ENCODE data around the gene DYRK3. TPM values are rescaled to one million over a fixed set of nuclear protein-coding genes. Genes with fewer than 3 reads are reported as not detected.

Gene DYRK3
- total RNA-seq, 1 donor from 2014 or later: 21.9 TPM

DNA sequence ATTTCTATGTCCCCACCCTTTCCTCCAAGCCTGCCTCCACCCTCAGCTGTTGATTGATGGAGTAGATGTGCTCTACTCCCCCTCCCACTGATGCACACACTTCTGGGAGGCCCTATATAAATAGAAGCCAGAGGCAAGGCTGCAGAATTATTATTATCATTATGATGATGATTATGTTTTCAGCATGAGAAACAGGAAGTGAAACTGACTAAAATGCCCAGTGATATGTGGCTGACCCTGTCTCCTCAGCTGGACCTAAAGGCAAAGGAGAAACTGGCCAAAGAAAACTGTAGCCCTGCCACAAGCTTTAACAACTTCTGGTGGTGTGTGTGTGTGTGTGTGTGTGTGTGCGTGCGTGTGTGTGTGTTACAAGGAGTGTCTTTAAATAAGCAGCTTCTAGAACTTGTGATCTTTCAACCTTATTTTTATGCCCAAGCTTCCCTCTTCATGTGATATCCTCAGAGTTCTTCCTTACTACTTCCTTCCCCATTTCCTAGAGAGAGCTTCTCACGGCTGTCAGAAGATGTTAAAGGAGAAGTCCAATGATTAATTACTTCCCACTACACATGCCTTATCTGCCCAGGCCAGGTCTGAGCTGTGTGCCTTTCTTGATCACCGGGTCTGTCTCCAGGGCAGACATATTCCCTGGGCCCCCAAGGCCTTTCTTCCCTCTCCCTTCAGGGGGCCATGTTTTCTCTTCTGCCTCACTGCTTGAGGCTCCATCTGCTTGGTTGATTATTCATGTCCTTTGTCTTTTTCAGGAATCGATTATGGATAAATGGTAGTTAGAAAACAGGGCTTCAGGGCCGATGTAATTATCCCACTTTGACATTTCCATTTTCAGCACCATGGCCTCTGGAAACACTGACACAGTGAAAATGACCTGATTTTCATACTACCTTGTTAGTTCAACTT lies 37.8 kb downstream of the DYRK3 start:
- peak; percentile 35 for ATAC-seq

DNA sequence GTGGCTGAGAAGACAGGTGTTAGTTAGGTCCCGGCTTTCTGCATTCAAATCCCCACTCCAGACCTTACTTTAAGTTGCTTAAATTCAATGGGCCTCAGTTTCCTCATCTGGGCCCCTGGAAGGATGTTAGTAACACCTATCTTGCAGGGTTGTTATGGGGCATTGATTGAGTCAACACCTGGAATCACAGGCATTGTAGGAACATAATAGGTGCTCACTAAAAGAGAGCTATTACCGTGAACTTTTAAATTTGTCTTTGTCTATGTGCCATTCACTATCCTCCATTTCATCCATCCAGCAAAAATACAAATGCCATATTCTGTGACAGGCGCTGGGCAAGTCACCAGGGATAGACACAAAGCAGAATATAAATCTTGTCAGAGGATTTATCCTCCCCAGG lies 38.9 kb downstream of the DYRK3 start:
- intact Hi-C loops (cut with DNase I): no loop called here
- DNase-seq (ENCODE audit: missing footprints) (no peak), ATAC-seq (no peak)

More for the DNA sequence above, 37.8 kb downstream of the DYRK3 start:
- intact Hi-C loops (cut with DNase I): no loop called here
- DNase-seq (ENCODE audit: missing footprints): no peak

DNA sequence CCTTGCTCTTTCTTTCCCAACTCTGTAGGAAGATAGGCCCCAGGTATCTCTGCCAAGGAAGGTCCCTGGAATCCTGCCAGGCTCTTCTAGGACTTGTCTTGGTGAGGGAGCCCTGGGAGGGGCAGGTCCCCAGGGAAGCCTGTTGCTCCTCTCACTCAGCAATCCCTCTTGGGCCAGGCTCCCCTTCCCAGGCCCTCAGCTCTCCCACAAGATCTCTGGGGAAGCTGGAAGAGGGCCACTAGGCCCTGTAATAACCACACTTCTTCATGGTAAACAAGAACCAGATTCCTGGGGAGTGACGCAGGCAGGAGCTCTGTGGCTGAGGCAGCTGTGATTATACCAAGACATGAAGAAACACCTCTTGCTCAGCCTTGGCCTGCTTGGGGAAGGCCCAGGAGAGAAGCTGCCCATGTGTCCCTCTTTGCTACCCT lies 39.4 kb downstream of the DYRK3 start:
- peak; percentile 26 for ATAC-seq
- intact Hi-C loops (cut with DNase I): no loop called here
- no peak for DNase-seq (ENCODE audit: missing footprints)

DNA sequence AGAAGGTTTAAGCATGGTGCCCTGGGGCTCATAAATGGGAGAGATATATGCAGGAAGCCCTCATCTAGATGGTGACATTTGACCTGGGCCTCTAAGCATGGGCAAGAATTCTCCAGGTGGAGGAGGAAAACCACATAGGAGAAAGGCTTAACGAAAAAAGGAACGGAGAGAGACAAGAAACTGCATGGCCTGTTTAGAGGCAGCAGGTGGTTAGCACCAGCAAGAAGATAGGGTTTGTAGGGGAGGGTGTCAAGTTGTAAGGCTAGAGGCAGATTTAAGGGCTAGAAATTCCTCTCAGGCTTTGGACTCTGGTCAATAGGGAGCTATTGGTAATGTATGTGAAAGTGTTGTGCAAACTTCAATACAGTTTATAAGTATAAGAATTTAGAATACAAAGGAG lies 41.2 kb downstream of the DYRK3 start:
- DNase-seq (ENCODE audit: missing footprints) (no peak), ATAC-seq (no peak)
- intact Hi-C loops (cut with DNase I): no loop called here

DNA sequence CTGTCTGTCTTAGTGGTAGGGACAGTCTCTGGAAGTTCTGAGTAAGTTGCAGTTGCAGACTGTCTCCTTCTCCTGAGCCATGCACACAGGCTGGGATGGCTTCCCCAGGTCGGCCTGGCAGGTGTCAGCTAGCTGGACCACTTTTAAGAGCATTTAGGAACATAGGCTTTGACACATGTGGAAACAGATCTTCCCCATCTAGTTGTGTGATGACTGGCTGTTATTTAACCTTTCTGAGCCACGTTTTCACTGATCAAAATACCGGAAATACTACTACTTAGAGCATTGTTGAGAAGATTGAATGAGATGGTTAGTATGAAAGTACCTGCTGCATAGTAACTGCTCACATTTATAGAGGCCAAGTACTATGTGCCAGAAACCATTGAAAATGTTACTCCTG lies 43.2 kb downstream of the DYRK3 start:
- DNase-seq (ENCODE audit: missing footprints) (no peak), ATAC-seq (no peak)
- intact Hi-C loops (cut with DNase I): no loop called here

DNA sequence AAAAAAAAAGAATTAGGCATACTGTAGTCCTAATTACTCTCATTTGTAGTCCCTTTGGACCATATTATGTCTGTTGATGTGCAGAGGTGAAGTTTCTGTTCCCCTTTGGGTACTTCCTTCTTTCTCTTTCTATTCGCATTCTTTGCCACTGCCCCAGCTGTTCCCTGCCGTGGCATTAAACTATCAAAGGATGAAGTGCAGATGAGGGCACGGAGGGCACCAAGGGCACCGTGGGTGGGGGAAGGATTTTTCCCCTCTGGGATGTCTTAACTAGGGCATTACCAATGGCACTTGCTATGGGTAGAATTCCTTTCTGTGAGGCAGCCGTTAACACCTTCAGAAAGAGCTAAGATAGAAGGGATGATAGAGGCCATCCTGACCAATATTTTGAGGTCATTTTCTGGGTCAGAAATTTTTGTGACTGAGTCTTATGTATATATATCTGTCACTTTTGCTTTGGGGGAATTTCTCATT lies 44.4 kb downstream of the DYRK3 start:
- no peak for DNase-seq (ENCODE audit: missing footprints)
- ATAC-seq: no peak
- intact Hi-C loops (cut with DNase I): no loop called here

DNA sequence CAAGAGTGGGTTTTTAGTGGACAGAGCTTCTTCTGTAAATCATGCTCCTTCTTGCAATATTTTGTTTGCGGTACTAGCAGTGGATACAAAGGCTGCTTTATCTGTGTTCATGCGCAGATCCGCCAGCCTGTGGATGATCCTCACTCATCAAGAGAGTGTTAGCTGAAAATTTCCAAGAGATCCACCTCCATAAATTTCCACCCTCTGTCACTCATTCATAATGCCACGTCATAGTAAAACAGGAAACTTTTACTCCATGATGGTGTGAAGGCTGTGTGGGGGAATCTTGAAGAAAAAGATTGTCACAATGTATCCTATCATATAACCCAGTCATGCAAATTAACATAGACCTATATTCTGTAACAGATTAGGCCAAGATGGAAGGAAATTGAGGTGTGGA lies 44.9 kb downstream of the DYRK3 start:
- DNase-seq (ENCODE audit: missing footprints) (no peak), ATAC-seq (no peak)
- intact Hi-C loops (cut with DNase I): no loop called here

DNA sequence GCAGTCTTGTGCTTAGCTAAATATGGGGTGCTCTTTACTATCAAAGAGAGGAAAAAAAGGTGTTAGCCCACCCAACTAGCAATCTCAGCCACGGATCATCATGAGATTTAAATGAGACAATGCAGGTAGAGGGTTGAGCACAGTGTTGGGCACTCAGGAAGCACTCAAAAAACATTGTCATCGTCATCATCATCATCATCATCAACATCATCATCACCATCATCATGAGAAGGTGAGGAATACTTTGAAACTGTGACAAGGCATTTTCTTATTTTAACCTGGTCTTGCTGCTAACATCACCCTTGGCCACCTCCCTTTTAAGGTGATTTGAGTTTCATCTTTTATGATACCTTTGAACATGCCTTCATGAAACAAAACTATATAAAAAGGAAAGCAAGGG lies 46.0 kb downstream of the DYRK3 start:
- intact Hi-C loops (cut with DNase I): no loop called here
- ATAC-seq (no peak), DNase-seq (ENCODE audit: missing footprints) (no peak)

DNA sequence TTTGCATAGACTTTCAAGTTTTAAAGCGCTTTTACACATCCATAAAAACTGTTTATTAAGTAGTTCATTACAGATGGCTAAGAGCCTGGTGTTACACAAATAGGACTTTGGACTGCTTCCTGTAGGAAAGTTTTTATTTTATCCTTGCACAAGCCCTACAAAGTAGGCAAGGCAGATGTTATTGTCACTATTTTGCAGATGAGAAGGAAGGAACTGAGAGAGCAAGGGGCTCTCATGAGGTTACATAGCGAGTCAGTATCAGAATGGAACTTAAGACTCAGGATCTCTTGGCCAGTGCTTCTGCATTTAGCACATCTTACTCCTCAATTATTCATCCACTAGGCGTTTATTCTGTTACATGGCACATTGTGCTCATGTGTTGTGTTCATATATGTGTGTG lies 46.8 kb downstream of the DYRK3 start:
- intact Hi-C loops (cut with DNase I): no loop called here
- ATAC-seq (no peak), DNase-seq (ENCODE audit: missing footprints) (no peak)

DNA sequence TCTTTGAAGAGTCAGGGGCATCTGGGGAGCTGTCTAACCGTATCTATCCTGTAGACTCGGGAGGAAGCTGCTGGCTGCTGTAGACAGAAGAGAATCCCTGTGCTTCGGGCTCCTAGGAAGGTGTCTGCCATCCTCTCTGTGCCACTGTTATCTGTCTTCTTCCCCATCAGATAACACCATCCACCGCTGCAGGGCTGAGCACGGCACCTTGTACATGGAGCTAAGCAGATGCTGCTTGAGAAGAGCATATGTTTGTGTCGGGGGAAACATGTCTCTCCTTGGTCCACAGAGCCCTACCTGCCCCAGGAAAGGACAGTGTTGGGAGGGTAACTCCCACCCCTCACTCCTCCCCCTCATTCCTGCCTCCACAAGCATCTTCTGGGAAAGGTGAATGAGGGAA lies 48.0 kb downstream of the DYRK3 start:
- intact Hi-C loops (cut with DNase I): no loop called here
- ATAC-seq: no peak
- no peak for DNase-seq (ENCODE audit: missing footprints)

DNA sequence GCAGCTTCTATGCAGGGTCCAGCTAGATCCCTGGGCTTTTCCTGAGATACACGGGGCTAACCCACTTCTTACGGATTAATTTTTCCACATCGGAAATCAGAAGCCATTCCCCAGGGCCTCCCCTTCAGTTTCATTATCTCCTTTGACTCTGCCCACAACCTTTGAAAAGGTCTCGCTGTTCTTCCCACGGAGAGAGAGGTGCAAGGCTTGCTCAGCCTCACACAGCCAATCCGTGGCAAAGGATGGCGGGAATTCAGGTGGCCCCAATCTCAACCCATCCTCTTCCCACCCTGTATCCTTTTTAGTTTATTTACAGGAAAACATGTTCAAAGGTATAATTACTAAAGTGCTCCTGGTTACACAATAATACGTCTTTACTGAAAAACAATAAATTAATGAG lies 48.7 kb downstream of the DYRK3 start:
- no peak for DNase-seq (ENCODE audit: missing footprints)
- intact Hi-C loops (cut with DNase I): no loop called here
- ATAC-seq: no peak

DNA sequence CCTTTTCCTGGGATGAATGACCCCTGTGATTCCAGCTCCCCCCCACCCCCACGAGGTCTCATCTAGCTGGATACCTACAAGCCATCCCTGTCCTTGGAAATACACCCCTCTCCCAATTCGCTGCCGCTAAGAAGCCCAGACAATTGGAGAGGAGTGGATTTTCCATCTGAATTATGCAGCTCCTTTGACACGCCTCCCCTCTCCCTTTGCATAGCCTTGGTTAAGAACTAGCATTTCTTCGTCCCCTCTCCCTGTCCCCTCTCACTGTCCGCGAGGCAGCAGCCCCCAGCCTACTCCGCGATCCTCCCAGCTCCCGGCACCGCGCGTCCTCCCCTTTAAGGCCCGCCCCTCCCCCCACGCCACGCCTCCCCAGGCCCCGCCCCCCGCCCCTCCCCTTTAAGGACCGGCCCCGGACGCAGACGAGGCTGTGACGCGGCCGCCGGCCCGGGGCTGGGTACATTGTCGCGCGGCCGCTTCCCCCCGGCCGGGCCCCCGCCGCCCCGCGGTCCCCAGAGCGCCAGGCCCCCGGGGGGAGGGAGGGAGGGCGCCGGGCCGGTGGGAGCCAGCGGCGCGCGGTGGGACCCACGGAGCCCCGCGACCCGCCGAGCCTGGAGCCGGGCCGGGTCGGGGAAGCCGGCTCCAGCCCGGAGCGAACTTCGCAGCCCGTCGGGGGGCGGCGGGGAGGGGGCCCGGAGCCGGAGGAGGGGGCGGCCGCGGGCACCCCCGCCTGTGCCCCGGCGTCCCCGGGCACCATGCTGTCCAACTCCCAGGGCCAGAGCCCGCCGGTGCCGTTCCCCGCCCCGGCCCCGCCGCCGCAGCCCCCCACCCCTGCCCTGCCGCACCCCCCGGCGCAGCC lies 49.4 kb downstream of the DYRK3 start, which contains the start of gene MAPKAPK2:
Gene MAPKAPK2 (plus strand): TSS at position 428 of the 856 bp plus-strand sequence. CDS start 325 bp downstream, at position 753.
- DNase-seq (ENCODE audit: missing footprints) (peak; percentile 94), ATAC-seq (peak; percentile 82)
- intact Hi-C loops (cut with DNase I): no loop called here

DNA sequence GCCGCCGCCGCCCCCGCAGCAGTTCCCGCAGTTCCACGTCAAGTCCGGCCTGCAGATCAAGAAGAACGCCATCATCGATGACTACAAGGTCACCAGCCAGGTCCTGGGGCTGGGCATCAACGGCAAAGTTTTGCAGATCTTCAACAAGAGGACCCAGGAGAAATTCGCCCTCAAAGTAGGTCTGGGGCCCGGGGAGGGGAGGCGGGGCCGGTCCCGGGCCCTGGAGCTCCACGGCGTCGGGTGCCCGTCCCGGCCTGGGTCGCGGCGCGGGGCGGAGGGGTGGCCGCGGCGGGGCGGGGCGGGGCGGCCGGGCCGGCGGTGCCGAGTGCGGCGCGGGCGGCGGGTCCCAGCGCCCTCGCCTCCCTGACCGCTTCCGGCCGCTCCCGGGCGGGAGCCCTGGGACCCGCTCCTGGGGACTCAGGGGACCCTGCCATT lies 50.0 kb downstream of the DYRK3 start:
- no peak for DNase-seq (ENCODE audit: missing footprints)
- intact Hi-C loops (cut with DNase I): no loop called here
- ATAC-seq: peak; percentile 21

DNA sequence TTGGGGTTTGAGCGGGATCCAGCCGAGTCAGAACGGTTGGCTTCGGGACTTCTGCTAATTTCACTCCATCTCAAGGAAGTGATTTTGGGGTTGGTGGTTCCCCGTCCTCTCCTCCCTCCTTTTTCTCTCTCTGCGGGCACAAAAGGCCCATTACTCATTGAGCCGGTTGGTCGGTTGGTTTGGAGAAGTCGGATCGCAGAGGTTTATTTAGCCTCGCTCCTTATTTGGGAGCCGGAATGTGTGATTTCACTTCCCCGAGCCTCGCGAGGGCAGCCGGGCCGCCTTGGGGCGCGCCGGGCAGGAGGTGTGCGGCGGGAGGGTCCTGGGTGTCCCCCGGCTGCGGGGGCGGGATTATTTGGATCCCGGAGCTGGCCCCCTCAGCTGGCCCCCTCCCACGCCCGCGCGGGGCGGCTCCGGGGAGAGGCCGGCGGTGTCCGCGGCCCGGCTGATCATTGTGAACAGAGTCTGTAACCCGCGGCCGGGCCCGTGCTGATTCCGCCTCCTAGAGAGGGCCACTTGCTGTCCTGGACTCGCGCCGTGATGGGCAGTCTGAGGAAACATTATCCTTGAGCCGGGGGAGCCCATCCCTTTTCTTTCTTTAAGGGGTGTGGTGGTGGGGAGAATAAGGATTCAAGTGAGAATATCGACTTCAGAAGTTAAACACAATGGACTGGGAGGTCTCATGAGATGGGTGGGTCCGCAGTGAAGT lies 50.6 kb downstream of the DYRK3 start:
- DNase-seq (ENCODE audit: missing footprints) (peak; percentile 86), ATAC-seq (peak; percentile 60)
- intact Hi-C loops (cut with DNase I): loop anchor here (2.0 kb wide), 1 partner anchor 27 kb away; no protein-coding TSS in a partner anchor

DNA sequence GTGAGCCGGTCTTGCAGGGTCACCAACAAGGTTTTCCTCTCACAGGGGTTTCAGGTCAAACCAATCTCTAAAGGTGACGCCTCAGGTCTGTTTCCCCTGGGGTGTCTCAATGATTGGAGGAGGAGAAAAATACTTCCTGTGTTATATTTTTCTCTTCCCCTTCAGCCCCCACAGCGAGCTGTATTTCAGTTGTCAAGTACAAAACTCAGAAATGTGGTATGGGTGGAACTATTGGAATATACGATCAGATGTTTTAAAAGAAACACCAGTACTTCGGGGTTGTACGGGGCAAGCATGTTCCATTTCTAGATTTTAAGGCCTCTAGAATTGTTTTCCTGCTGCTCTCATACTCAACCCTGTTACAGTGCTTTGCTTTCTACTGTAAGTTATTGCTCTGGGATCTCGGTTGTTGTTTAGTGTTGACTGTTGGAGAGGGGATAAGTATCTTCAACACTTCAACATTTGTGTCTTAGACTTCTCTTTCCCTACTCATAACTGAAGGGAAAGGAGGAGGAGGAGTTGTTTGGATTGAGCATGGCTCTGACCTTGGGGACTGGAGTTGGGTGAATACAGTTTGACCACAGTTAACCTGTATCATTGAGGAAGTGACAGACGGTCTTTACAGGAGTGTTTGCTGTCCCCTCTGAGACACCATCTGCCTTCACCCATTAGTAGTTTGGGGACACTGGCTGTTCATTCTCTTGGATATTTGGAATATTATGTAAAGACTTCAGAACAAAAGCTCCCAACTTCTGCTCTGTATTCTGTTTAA lies 51.3 kb downstream of the DYRK3 start:
- DNase-seq (ENCODE audit: missing footprints) (no peak), ATAC-seq (no peak)
- intact Hi-C loops (cut with DNase I): loop anchor here (2.0 kb wide), 1 partner anchor 28 kb away; no protein-coding TSS in a partner anchor

DNA sequence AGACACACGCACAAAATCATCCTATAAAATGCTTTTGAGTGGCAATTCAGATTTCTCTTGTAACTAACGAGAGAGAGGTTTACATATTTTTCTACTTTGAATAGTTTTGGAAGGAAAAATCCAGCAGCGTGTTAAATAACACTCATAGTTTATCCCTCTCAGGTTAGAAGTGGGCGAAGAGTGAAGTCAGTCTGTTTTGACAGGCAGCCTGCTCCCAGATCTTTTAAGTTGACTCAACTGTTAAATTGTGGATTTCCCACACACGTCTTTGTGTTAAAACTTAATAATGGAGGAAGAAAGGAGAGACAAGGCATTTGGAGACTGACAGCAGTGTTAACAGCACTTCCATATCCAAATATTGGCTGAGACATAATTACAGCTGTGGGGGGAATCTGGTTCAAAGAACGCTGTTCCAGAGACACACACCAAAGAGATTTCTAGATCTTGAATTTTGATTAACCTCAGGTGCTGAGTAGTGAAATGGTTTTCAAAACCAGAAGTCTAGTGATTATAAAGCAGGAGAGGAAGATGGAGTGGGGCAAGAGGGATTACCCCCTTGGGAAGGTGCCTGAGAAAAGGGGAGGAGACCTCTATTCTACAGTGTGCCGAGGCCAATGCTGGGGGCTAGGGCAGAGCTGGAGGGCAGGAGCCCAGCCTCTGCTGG lies 52.0 kb downstream of the DYRK3 start:
- ATAC-seq: no peak
- intact Hi-C loops (cut with DNase I): loop anchor here (2.0 kb wide), 1 partner anchor 29 kb away; no protein-coding TSS in a partner anchor
- no peak for DNase-seq (ENCODE audit: missing footprints)

DNA sequence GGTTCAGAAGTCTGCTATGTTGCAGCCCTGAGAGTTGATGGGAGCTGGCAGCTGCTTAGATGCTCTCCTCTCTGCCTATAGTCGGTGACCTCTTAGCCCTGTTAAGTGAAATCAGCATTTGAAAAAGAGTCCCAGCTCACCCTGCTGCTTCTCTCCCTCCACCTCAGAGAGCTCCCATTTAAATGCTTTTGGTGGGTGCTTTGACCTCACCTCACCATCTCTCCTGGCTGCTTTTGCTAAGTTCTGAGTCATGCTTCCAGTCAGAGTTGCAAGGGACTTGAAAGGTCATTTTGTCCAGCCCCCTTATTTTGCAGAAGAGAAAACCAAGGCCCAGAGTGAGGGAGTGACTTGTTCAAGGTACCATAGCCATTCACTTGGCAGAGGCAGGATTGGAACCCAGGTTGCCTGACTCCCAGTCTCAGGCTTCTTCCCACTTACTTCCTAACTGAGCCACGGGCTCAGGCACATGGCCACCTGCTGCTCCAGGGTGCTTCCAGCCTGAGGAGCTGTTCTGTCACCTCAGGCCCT lies 52.6 kb downstream of the DYRK3 start:
- no peak for ATAC-seq
- DNase-seq (ENCODE audit: missing footprints): no peak
- intact Hi-C loops (cut with DNase I): loop anchor here (2.0 kb wide), 1 partner anchor 29 kb away; no protein-coding TSS in a partner anchor

All from Right ventricle myocardium inferior (tissue), 1 donor.